Measurements from ENCODE around the gene TNNT2. TPM values are rescaled to one million over a fixed set of nuclear protein-coding genes. Genes with fewer than 3 reads are reported as not detected.
A peak's percentile ranks its signal among the peaks of the same experiment; 100 is the strongest.

The TNNT2 gene
- total RNA-seq, 4 donors from 2014 or later: 1.3 to 6.1 (median 1.8) TPM

DNA sequence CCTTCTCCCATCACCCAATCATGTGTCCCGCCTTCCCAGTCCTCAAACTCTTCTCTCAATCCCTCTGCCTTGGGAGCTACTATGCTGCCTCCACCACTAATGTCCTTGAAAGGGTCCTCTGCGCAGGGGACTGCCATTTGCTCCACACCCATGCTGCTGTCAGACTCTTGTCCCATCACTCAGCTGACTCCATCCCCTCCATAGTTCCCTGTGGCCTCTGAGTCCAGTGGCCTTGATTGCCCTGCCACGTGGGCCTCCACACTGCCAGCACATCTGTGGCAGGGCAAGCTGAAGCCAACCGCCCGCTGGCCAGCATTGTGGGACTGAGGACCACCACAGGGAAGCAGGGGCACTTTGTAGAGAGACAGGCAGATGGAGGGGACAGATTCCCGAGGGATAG lies 1.3 kb upstream of the TNNT2 start:
- 84 to 87% methylated on average over 2 to 3 of the region's 6 CpGs for WGBS, 2 donors
- Histone ChIP-seq H3K9me3 (no peaks in the 10 kb centered on the region), H3K27me3 (peaks cover 0 to 37% (median 0%) of the 10 kb centered on the region in 4 donors), H3K36me3 (peaks cover 0 to 31% (median 0%) of the 10 kb centered on the region in 3 donors), H3K27ac (no peak overlapping the region), H3K4me3 (no peak overlapping the region), H3K4me1 (peaks cover 0 to 82% (median 0%) of the 10 kb centered on the region in 3 donors)
- intact Hi-C loops (cut with DNase I): no loop called here
- no peak for DNase-seq
- TF ChIP-seq POLR2A (IDR thresholded peaks at IDR 0.05): no peak
- TF ChIP-seq, protein P1, sequence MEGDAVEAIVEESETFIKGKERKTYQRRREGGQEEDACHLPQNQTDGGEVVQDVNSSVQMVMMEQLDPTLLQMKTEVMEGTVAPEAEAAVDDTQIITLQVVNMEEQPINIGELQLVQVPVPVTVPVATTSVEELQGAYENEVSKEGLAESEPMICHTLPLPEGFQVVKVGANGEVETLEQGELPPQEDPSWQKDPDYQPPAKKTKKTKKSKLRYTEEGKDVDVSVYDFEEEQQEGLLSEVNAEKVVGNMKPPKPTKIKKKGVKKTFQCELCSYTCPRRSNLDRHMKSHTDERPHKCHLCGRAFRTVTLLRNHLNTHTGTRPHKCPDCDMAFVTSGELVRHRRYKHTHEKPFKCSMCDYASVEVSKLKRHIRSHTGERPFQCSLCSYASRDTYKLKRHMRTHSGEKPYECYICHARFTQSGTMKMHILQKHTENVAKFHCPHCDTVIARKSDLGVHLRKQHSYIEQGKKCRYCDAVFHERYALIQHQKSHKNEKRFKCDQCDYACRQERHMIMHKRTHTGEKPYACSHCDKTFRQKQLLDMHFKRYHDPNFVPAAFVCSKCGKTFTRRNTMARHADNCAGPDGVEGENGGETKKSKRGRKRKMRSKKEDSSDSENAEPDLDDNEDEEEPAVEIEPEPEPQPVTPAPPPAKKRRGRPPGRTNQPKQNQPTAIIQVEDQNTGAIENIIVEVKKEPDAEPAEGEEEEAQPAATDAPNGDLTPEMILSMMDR (IDR thresholded peaks at IDR 0.05): no peak

DNA sequence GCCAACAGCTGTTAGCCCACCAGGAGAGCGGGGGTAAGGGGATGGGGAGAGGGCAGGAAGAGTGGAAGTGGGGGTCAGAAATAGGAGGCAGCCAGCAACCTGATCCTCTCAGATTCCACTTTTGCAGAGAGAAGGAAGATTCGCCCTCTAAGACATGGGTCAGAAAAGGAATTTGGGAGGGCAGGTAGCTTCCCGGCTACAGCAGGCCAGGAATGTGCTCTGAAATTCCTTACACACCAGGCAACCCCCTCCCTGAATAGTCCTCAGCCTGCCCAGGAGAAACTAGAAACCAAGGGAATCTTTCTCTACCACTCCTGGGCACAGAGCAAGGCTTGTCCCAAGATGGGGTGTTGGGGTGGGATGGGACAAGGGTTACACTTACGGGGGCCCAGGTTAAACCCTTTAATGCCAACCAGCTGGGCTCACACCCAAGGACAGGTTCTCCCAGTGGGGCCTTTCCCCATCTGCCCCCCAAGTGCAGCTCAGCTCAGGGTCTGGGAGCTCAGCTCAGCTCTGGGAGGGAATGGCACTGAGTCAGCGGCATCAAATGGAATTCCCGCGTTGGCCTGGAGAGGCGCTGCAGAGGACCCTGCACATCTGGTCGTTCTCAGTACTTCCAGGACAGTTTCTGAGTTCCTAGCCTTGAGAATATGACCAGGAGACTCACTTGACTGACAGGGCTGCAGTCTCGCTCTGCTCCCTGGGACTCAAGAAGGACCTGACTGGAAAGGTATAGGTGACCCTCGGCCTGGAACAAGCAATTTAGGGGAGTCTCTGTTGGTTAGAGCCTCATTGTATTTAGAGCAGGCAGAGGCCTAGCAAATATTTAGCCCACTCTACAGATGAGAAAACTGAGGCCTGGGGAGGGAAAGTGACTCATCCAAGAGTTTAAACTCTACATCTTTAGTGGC lies 761 bp downstream of the TNNT2 start:
- Histone ChIP-seq H3K4me1 (peaks cover 0 to 62% (median 0%) of the 10 kb centered on the region in 3 donors), H3K9me3 (no peaks in the 10 kb centered on the region), H3K36me3 (peaks cover 0 to 11% (median 0%) of the 10 kb centered on the region in 3 donors), H3K27me3 (peaks cover 0 to 58% (median 0%) of the 10 kb centered on the region in 4 donors), H3K27ac (no peak overlapping the region), H3K4me3 (no peak overlapping the region)
- intact Hi-C loops (cut with DNase I): no loop called here
- no peak for DNase-seq
- WGBS, 2 donors: 35 to 80% methylated on average over 4 to 10 of the region's 11 CpGs
- TF ChIP-seq, protein P1 (IDR thresholded peaks at IDR 0.05): peak in 4 of 6 experiments; percentile 20 to 75 (median 42)
- no peak for TF ChIP-seq POLR2A (IDR thresholded peaks at IDR 0.05)

DNA sequence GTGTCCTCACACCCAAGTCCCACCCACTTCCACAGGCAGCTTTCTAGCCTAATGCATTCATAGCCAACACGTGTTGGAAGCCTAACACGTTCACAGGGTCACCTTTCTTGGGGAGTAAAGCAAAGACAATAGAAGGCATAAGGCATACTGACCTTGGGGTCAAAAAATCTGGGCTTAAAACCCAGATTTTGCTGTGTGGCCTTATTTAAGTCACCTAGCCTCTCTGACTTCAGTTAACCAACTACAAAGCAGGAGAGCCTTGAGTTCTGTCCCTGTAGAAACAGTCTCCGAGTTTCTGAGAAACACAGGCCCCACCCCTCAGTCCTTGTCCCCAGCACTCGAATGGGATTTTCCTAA lies 1.4 kb downstream of the TNNT2 start:
- H3K27ac ChIP-seq: no peak overlapping the region
- no peaks in the 10 kb centered on the region for H3K9me3 ChIP-seq
- H3K4me1 ChIP-seq: peaks cover 0 to 55% (median 0%) of the 10 kb centered on the region in 3 donors
- WGBS, 2 donors: 15 to 19% methylated on average over 4 of the region's 4 CpGs
- no peak for DNase-seq
- TF ChIP-seq, protein P1 (IDR thresholded peaks at IDR 0.05): no peak
- TF ChIP-seq POLR2A (IDR thresholded peaks at IDR 0.05): no peak
- peaks cover 0 to 63% (median 0%) of the 10 kb centered on the region in 4 donors for H3K27me3 ChIP-seq
- intact Hi-C loops (cut with DNase I): no loop called here
- H3K36me3 ChIP-seq: peaks cover 0 to 5% (median 0%) of the 10 kb centered on the region in 3 donors
- H3K4me3 ChIP-seq: no peak overlapping the region

- Histone ChIP-seq H3K4me1 (peaks cover 0 to 46% (median 0%) of the 10 kb centered on the region in 3 donors), H3K4me3 (no peak overlapping the region), H3K27me3 (peaks cover 0 to 72% (median 0%) of the 10 kb centered on the region in 4 donors), H3K36me3 (no peaks in the 10 kb centered on the region), H3K9me3 (no peaks in the 10 kb centered on the region), H3K27ac (no peak overlapping the region)
- DNase-seq: no peak
- TF ChIP-seq, protein P1 (IDR thresholded peaks at IDR 0.05): peak in 1 of 6 experiments; percentile 6
- TF ChIP-seq POLR2A (IDR thresholded peaks at IDR 0.05): no peak
- 45 to 60% methylated on average over 1 to 3 of the region's 4 CpGs for WGBS, 2 donors
- intact Hi-C loops (cut with DNase I): no loop called here
Observed at GRCh38 chr1:201375169-201375568, 2.3 kb downstream of the TNNT2 start.

GRCh38 chr1:201374364-201374763 lies 3.1 kb downstream of the TNNT2 start:
- H3K36me3 ChIP-seq: no peaks in the 10 kb centered on the region
- no peak overlapping the region for H3K4me3 ChIP-seq
- TF ChIP-seq POLR2A (IDR thresholded peaks at IDR 0.05): no peak
- TF ChIP-seq, protein P1 (IDR thresholded peaks at IDR 0.05): no peak
- intact Hi-C loops (cut with DNase I): no loop called here
- no peak overlapping the region for H3K27ac ChIP-seq
- no peaks in the 10 kb centered on the region for H3K9me3 ChIP-seq
- peaks cover 0 to 79% (median 0%) of the 10 kb centered on the region in 4 donors for H3K27me3 ChIP-seq
- 23 to 27% methylated on average over 6 to 7 of the region's 7 CpGs for WGBS, 2 donors
- no peak for DNase-seq
- peaks cover 0 to 38% (median 0%) of the 10 kb centered on the region in 3 donors for H3K4me1 ChIP-seq

Data from esophagus squamous epithelium (tissue), 5 donors.